Esophagus muscularis mucosa (tissue), 4 donors: ENCODE data around the gene TOMM70. TPM values are rescaled to one million over a fixed set of nuclear protein-coding genes. Genes with fewer than 3 reads are reported as not detected.
A peak's percentile ranks its signal among the peaks of the same experiment; 100 is the strongest.
"Not testable (repeated sequence)": the region's sequence is repeated elsewhere in the genome, so short reads cannot be mapped to it uniquely, and the experiment has no call there.

Experiments used
- DNase-seq: peaks from one replicate; pipeline ENCODE4 v3.0.0-alpha.2; 2017; ENCODE audit errors: extremely low spot score
- H3K27ac ChIP-seq, 4 donors: fragments of 200-600 bp; sonication (generic); replicated peaks in 1 of 4; 1 replicate in 3 of 4; 2 replicates in 1 of 4; pipeline ENCODE4 v1.5.1; 2016 to 2019; ENCODE audit warnings: mild to moderate bottlenecking in 1 of 4
- H3K27me3 ChIP-seq, 4 donors: fragments of 200-600 bp; sonication (generic); one replicate each; pipeline versions ENCODE4 v1.5.1 to v1.6.0; 2016 to 2019
- H3K36me3 ChIP-seq, 4 donors: fragments of 200-600 bp; sonication (generic); one replicate each; pipeline ENCODE4 v1.5.1; 2016 to 2019
- H3K4me1 ChIP-seq, 4 donors: fragments of 200-600 bp; sonication (generic); one replicate each; pipeline ENCODE4 v1.5.1; 2016 to 2019
- H3K4me3 ChIP-seq, 4 donors: fragments of 200-600 bp; sonication (generic); 1 replicate in 2 of 4; 2 replicates in 2 of 4; pipeline ENCODE4 v1.5.1; 2016 to 2019; ENCODE audit warnings: mild to moderate bottlenecking in 4 of 4, moderate library complexity in 1 of 4
- H3K9me3 ChIP-seq, 4 donors: fragments of 200-600 bp; sonication (generic); 1 replicate in 3 of 4; 2 replicates in 1 of 4; pipeline ENCODE4 v1.5.1; 2016 to 2019
- CTCF ChIP-seq, 3 experiments: fragments of 200-600 bp in 2 of 3; fragments of 450-650 bp in 1 of 3; sonication (generic) in 2 of 3; IDR thresholded peaks; one replicate each; pipeline ENCODE4 v1.5.1; 2017 to 2019; ENCODE audit warnings: antibody characterized with exemption in 3 of 3, mild to moderate bottlenecking in 2 of 3, moderate library complexity in 1 of 3
- EP300 ChIP-seq: sonication (generic); formaldehyde crosslinking; IDR thresholded peaks from one replicate; pipeline ENCODE4 v1.6.1; 2017; ENCODE audit warnings: antibody characterized with exemption
- POLR2A ChIP-seq: fragments of 450-650 bp; IDR thresholded peaks from one replicate; pipeline ENCODE4 v1.6.1; 2017; ENCODE audit warnings: antibody characterized with exemption, moderate library complexity, mild to moderate bottlenecking, low read depth
- POLR2AphosphoS5 ChIP-seq, 2 donors: sonication (generic); formaldehyde crosslinking; IDR thresholded peaks; one replicate each; pipeline ENCODE4 v1.6.1; 2017; ENCODE audit warnings: antibody characterized with exemption in 2 of 2
- WGBS: methylation state at CpG from one replicate; pipeline ENCODE4 v1.1.5; 2018; 5-methylcytosine and 5-hydroxymethylcytosine counted together
- intact Hi-C: fragments of 100-400 bp; cut with DNase I; formaldehyde crosslinking; loops from one replicate; pipeline ENCODE4 v1.15.1; 2023
- total RNA-seq, 4 donors: library from RNA; depleted of rRNA; stranded (reverse); fragments of >200 nt; gene quantifications; one replicate each; pipeline versions ENCODE4 v1.1.0 to v1.2.1, GENCODE V29; 2016

TOMM70 gene
- total RNA-seq = 10 to 100 TPM; 43.4 to 50.6 (median 46.4) TPM

- WGBS = under 1% methylated on average over 29 of the region's 64 CpGs
- H3K27me3 ChIP-seq = no peaks in the 10 kb centered on the region
- H3K4me3 ChIP-seq = peak within 1 kb of the TSS; percentile 73 to 99 (median 92)
- TF ChIP-seq POLR2A (no peak), POLR2AphosphoS5 (IDR thresholded peaks at IDR 0.05) (peak; percentile 85 to 86)
- peak within 1 kb of the TSS; percentile 88 to 97 (median 92) for H3K27ac ChIP-seq
- no peaks in the 10 kb centered on the region for H3K9me3 ChIP-seq
- peak; percentile 99 for DNase-seq
- intact Hi-C loops = loop anchor here (5.0 kb wide), 1 partner anchor 584 kb away; the partner anchor contains the start of gene CMSS1
- H3K4me1 ChIP-seq = peaks cover 39 to 62% (median 56%) of the 10 kb centered on the region in 4 donors
- no peaks in the 10 kb centered on the region for H3K36me3 ChIP-seq
Measured at GRCh38 chr3:100400780-100401673, at the start of gene TOMM70, which contains the start of gene LNP1. TOMM70 (minus strand) TSS chr3:100401089; CDS start chr3:100400949, 140 bp downstream. LNP1 (plus strand) TSS chr3:100401539; CDS start chr3:100429730, 28,191 bp downstream.

- Histone ChIP-seq H3K27me3 (no peaks in the 10 kb centered on the region), H3K4me3 (no peak overlapping the region), H3K9me3 (peaks cover 0 to 4% (median 0%) of the 10 kb centered on the region in 4 donors), H3K4me1 (no peaks in the 10 kb centered on the region), H3K36me3 (peaks cover 0 to 3% (median 0%) of the 10 kb centered on the region in 4 donors), H3K27ac (no peak overlapping the region)
- WGBS = 66% methylated on average over 2 of the region's 2 CpGs
- TF ChIP-seq CTCF (IDR thresholded peaks at IDR 0.05) = no peak
- TF ChIP-seq POLR2AphosphoS5 (IDR thresholded peaks at IDR 0.05) = no peak
- TF ChIP-seq EP300 = no peak
- TF ChIP-seq POLR2A = no peak
- DNase-seq = no peak
- intact Hi-C loops = no loop called here
Measured at GRCh38 chr3:100449214-100449613, 48.3 kb upstream of the TOMM70 start.

- TF ChIP-seq POLR2A = no peak
- TF ChIP-seq CTCF (IDR thresholded peaks at IDR 0.05) = no peak
- no peak for TF ChIP-seq POLR2AphosphoS5 (IDR thresholded peaks at IDR 0.05)
- TF ChIP-seq EP300 = no peak
- peaks cover 0 to 3% (median 0%) of the 10 kb centered on the region in 4 donors for H3K36me3 ChIP-seq
- peaks cover 0 to 4% (median 0%) of the 10 kb centered on the region in 4 donors for H3K9me3 ChIP-seq
- 94% methylated on average over 1 of the region's 1 CpG for WGBS
- no peak overlapping the region for H3K27ac ChIP-seq
- H3K4me1 ChIP-seq = no peaks in the 10 kb centered on the region
- no peaks in the 10 kb centered on the region for H3K27me3 ChIP-seq
- no peak for DNase-seq
- intact Hi-C loops = no loop called here
- no peak overlapping the region for H3K4me3 ChIP-seq
Measured at GRCh38 chr3:100448079-100448478, 47.2 kb upstream of the TOMM70 start.

- WGBS = 96% methylated on average over 3 of the region's 3 CpGs
- intact Hi-C loops, H3K4me1 ChIP-seq, H3K36me3 ChIP-seq, H3K27me3 ChIP-seq, DNase-seq, H3K4me3 ChIP-seq, H3K9me3 ChIP-seq, H3K27ac ChIP-seq: not testable (repeated sequence)
Measured at GRCh38 chr3:100447067-100447466, 46.2 kb upstream of the TOMM70 start.

GRCh38 chr3:100443690-100444089, 42.8 kb upstream of the TOMM70 start:
- Histone ChIP-seq H3K36me3 (no peaks in the 10 kb centered on the region), H3K9me3 (peaks cover 0 to 4% (median 0%) of the 10 kb centered on the region in 4 donors), H3K27me3 (no peaks in the 10 kb centered on the region), H3K4me1 (no peaks in the 10 kb centered on the region), H3K4me3 (no peak overlapping the region), H3K27ac (no peak overlapping the region)
- TF ChIP-seq POLR2A = no peak
- TF ChIP-seq EP300 = no peak
- no peak for TF ChIP-seq POLR2AphosphoS5 (IDR thresholded peaks at IDR 0.05)
- TF ChIP-seq CTCF (IDR thresholded peaks at IDR 0.05) = no peak
- intact Hi-C loops = no loop called here
- DNase-seq = no peak
